Fibroblast of lung (primary cell): ENCODE data around the gene AK4.

ENCODE experiments used
- CTCF ChIP-seq, 2 donors: IDR thresholded peaks in 1 of 2; conservative IDR thresholded peaks in 1 of 2; 1 replicate in 1 of 2; 2 replicates in 1 of 2; pipeline ENCODE4 v1.5.1; 2011 to 2012; ENCODE audit warnings: low read length in 2 of 2, control low read depth in 1 of 2, inconsistent platforms in 1 of 2, low read depth in 1 of 2, mild to moderate bottlenecking in 1 of 2
- EZH2 ChIP-seq: IDR thresholded peaks from 2 replicates; pipeline ENCODE4 v1.5.1; 2012; ENCODE audit warnings: low read length, control low read depth, mild to moderate bottlenecking; ENCODE audit errors: missing control alignments

GRCh38 chr1:65180977-65181376 is 33.0 kb downstream of the AK4 start:
- TF ChIP-seq CTCF (conservative IDR thresholded peaks at IDR 0.05 in 1 of 2, IDR thresholded peaks at IDR 0.05 in 1 of 2; ENCODE audit: low read depth in 1 of 2, low read length in 2 of 2) (no peak), EZH2 (no peak)
